Stimulated activated CD8-positive, alpha-beta memory T cell treated with anti-CD3 and anti-CD28 coated beads, Interleukin-2, amount 100 ng/mL, for 1 hour (primary cell): Measurements from ENCODE around the gene LIMCH1.
"Not testable (repeated sequence)": the region's sequence is repeated elsewhere in the genome, so short reads cannot be mapped to it uniquely, and the experiment has no call there.

Experiments used
- DNase-seq, 2 donors: peaks; one replicate each; pipeline ENCODE4 v3.0.0-alpha.2; 2020; ENCODE audit warnings: low read depth in 2 of 2

LIMCH1 gene

GRCh38 chr4:41679991-41680390 lies 142.0 kb downstream of the LIMCH1 start:
- DNase-seq: no peak

- DNase-seq: no peak
Observed at GRCh38 chr4:41681054-41681453, 143.1 kb downstream of the LIMCH1 start.

GRCh38 chr4:41683326-41683725 lies 145.4 kb downstream of the LIMCH1 start:
- DNase-seq: no peak

GRCh38 chr4:41686893-41687292 lies 148.9 kb downstream of the LIMCH1 start:
- DNase-seq: no peak

GRCh38 chr4:41687971-41688370 lies 150.0 kb downstream of the LIMCH1 start:
- DNase-seq: no peak

- DNase-seq: no peak
Observed at GRCh38 chr4:41692717-41693345, 154.9 kb downstream of the LIMCH1 start.

GRCh38 chr4:41693629-41694028 lies 155.7 kb downstream of the LIMCH1 start:
- no peak for DNase-seq

GRCh38 chr4:41696131-41696530 lies 158.2 kb downstream of the LIMCH1 start:
- no peak for DNase-seq

- DNase-seq: no peak
Observed at GRCh38 chr4:41696763-41697162, 158.8 kb downstream of the LIMCH1 start.

- DNase-seq: no peak
Observed at GRCh38 chr4:41701983-41702382, 164.0 kb downstream of the LIMCH1 start.

GRCh38 chr4:41702770-41703169 lies 164.8 kb downstream of the LIMCH1 start:
- no peak for DNase-seq

- no peak for DNase-seq
Observed at GRCh38 chr4:41703785-41704184, 165.8 kb downstream of the LIMCH1 start.

GRCh38 chr4:41709844-41710481 lies 172.0 kb downstream of the LIMCH1 start:
- no peak for DNase-seq

GRCh38 chr4:41711654-41712053 lies 173.7 kb downstream of the LIMCH1 start:
- not testable (repeated sequence) for DNase-seq

- no peak for DNase-seq
Observed at GRCh38 chr4:41712425-41712824, 174.5 kb downstream of the LIMCH1 start.

GRCh38 chr4:41713768-41714167 lies 175.8 kb downstream of the LIMCH1 start:
- DNase-seq: no peak

GRCh38 chr4:41714364-41715000 lies 176.5 kb downstream of the LIMCH1 start:
- no peak for DNase-seq

- no peak for DNase-seq
Observed at GRCh38 chr4:41715155-41715554, 177.2 kb downstream of the LIMCH1 start.

- DNase-seq: no peak
Observed at GRCh38 chr4:41718907-41719306, 180.9 kb downstream of the LIMCH1 start.

GRCh38 chr4:41719417-41719816 lies 181.5 kb downstream of the LIMCH1 start:
- no peak for DNase-seq

- no peak for DNase-seq
Observed at GRCh38 chr4:41722181-41722580, 184.2 kb downstream of the LIMCH1 start.

- no peak for DNase-seq
Observed at GRCh38 chr4:41723286-41723685, 185.3 kb downstream of the LIMCH1 start.

GRCh38 chr4:41725254-41725653 lies 187.3 kb downstream of the LIMCH1 start:
- DNase-seq: no peak
